Activated CD8-positive, alpha-beta memory T cell treated with anti-CD3 and anti-CD28 coated beads, Interleukin-2, amount 50 U/mL, for 1 hour (primary cell): ENCODE measurements around the gene SIK3.

Experiments used
- DNase-seq: peaks from one replicate; pipeline ENCODE4 v3.0.0-alpha.2; 2020; ENCODE audit errors: extremely low read depth

Gene SIK3

GRCh38 chr11:117110294-117110950 lies 12.2 kb upstream of the SIK3 start:
- DNase-seq = no peak

GRCh38 chr11:117107701-117108590 lies 9.7 kb upstream of the SIK3 start:
- no peak for DNase-seq

- DNase-seq = no peak
Observed at GRCh38 chr11:117100556-117100955, 2.3 kb upstream of the SIK3 start.

- DNase-seq = no peak
Observed at GRCh38 chr11:117099696-117100095, 1.5 kb upstream of the SIK3 start.

GRCh38 chr11:117097389-117098268 lies 599 bp downstream of the SIK3 start:
- no peak for DNase-seq

- DNase-seq = no peak
Observed at GRCh38 chr11:117097014-117097388, 1.2 kb downstream of the SIK3 start.

GRCh38 chr11:117096201-117096991 lies 1.8 kb downstream of the SIK3 start:
- peak; percentile 33 for DNase-seq

- no peak for DNase-seq
Observed at GRCh38 chr11:117095284-117096161, 2.7 kb downstream of the SIK3 start.

GRCh38 chr11:117094776-117095175 lies 3.5 kb downstream of the SIK3 start:
- DNase-seq = no peak

GRCh38 chr11:117092951-117093590 lies 5.2 kb downstream of the SIK3 start:
- no peak for DNase-seq

GRCh38 chr11:117091753-117092477 lies 6.3 kb downstream of the SIK3 start:
- DNase-seq = no peak

GRCh38 chr11:117090111-117090706 lies 8.0 kb downstream of the SIK3 start:
- no peak for DNase-seq

GRCh38 chr11:117089685-117090084 lies 8.5 kb downstream of the SIK3 start:
- no peak for DNase-seq

- no peak for DNase-seq
Observed at GRCh38 chr11:117087446-117087845, 10.8 kb downstream of the SIK3 start.

GRCh38 chr11:117084992-117085391 lies 13.2 kb downstream of the SIK3 start:
- DNase-seq = no peak

- no peak for DNase-seq
Observed at GRCh38 chr11:117083011-117083935, 15.0 kb downstream of the SIK3 start.

GRCh38 chr11:117081908-117082307 lies 16.3 kb downstream of the SIK3 start:
- DNase-seq = no peak

GRCh38 chr11:117080370-117080769 lies 17.9 kb downstream of the SIK3 start:
- no peak for DNase-seq
